A549 (cell line): Measurements from ENCODE around the gene SETD3. TPM values are rescaled to one million over a fixed set of nuclear protein-coding genes. Genes with fewer than 3 reads are reported as not detected.

ENCODE experiments used
- ATAC-seq, 2 experiments: fragments of 200-7000 bp in 1 of 2; fragments of >200 bp in 1 of 2; cut with Nextera tagmentation in 1 of 2; cut with Tn5 transposase in 1 of 2; 3 replicates each; pipeline versions ENCODE4 v1.8.0 to v1.9.1; 2018 to 2020; ENCODE audit warnings: mild to moderate bottlenecking in 1 of 2, moderate library complexity in 1 of 2
- CTCF ChIA-PET: fragments of 300-600 bp; sonication (Branson Sonifier 250); formaldehyde crosslinking; extraction: SDS; loops from one replicate; lab custom pipeline; 2021; ENCODE audit warnings: antibody characterized with exemption, inconsistent platforms; lab: Yijun Ruan, JAX
- POLR2A ChIA-PET: fragments of 350-600 bp; formaldehyde crosslinking; extraction: SDS; loops from one replicate; lab custom pipeline; 2021; ENCODE audit warnings: antibody characterized with exemption, inconsistent platforms; lab: Yijun Ruan, JAX
- DNase-seq, 2 experiments: peaks; one replicate each; pipeline versions ENCODE4 v3.0.0 to v3.0.0-alpha.2; 2011 to 2016; ENCODE audit warnings: low read depth in 1 of 2, low spot score in 1 of 2
- FAIRE-seq: peaks from 2 replicates; lab custom pipeline; 2011; peaks lifted over from hg19 to GRCh38; lab: Jason Lieb, UNC
- H3K27ac ChIP-seq, 2 experiments: fragments of >200 bp; sonication (Bioruptor Twin); formaldehyde crosslinking; 3 replicates each; pipeline ENCODE4 v1.5.1; 2016 to 2017
- H3K4me1 ChIP-seq: fragments of >200 bp; sonication (Bioruptor Twin); formaldehyde crosslinking; 3 replicates; pipeline ENCODE4 v1.6.1; 2016
- H3K4me2 ChIP-seq: fragments of >200 bp; sonication (Bioruptor Twin); formaldehyde crosslinking; 3 replicates; pipeline ENCODE4 v1.6.1; 2016
- H3K4me3 ChIP-seq: fragments of >200 bp; sonication (Bioruptor Twin); formaldehyde crosslinking; 3 replicates; pipeline ENCODE4 v1.5.1; 2016
- H3K9me3 ChIP-seq: fragments of >200 bp; sonication (Bioruptor Twin); formaldehyde crosslinking; 3 replicates; pipeline ENCODE4 v1.6.1; 2016
- CHD2 ChIP-seq: fragments of 150-350 bp; IDR thresholded peaks from 2 replicates; pipeline ENCODE4 v1.6.1; 2014; ENCODE audit warnings: low read length; ENCODE audit not compliant: partially characterized antibody
- EHF ChIP-seq: fragments of 250-450 bp; sonication (Bioruptor Pico); IDR thresholded peaks from 2 replicates; pipeline ENCODE4 v1.5.0; 2020; ENCODE audit warnings: mild to moderate bottlenecking
- FOSL2 ChIP-seq, 2 experiments: fragments of 450-650 bp in 1 of 2; fragments of >200 bp in 1 of 2; sonication (Bioruptor Twin) in 1 of 2; formaldehyde crosslinking; IDR thresholded peaks; 2 replicates each; pipeline versions ENCODE4 v1.5.0 to v1.6.1; 2016 to 2020; ENCODE audit warnings: mild to moderate bottlenecking in 1 of 2, moderate library complexity in 1 of 2
- GATA3 ChIP-seq: IDR thresholded peaks from 2 replicates; pipeline ENCODE4 v1.6.1; 2012; ENCODE audit warnings: borderline replicate concordance
- HMGXB4 ChIP-seq: fragments of 250-450 bp; sonication (Bioruptor Pico); IDR thresholded peaks from 2 replicates; pipeline ENCODE4 v1.5.0; 2021; ENCODE audit warnings: mild to moderate bottlenecking, moderate library complexity, borderline replicate concordance
- JUNB ChIP-seq: fragments of >200 bp; sonication (Bioruptor Twin); formaldehyde crosslinking; IDR thresholded peaks from 2 replicates; pipeline ENCODE4 v1.6.1; 2016
- MAZ ChIP-seq: fragments of 150-350 bp; IDR thresholded peaks from 2 replicates; pipeline ENCODE4 v1.6.1; 2014; ENCODE audit warnings: antibody characterized with exemption, low read depth, low read length, borderline replicate concordance
- PBX3 ChIP-seq: IDR thresholded peaks from 2 replicates; pipeline ENCODE4 v1.6.1; 2012
- REST ChIP-seq: fragments of 200-600 bp; sonication (generic); IDR thresholded peaks from 2 replicates; pipeline ENCODE4 v1.6.1; 2016; ENCODE audit warnings: antibody characterized with exemption, mild to moderate bottlenecking, moderate library complexity
- RFX5 ChIP-seq: fragments of 450-650 bp; IDR thresholded peaks from 2 replicates; pipeline ENCODE4 v1.7.1; 2014; ENCODE audit warnings: antibody characterized with exemption, mild to moderate bottlenecking, moderate library complexity
- SREBF2 ChIP-seq: fragments of 450-650 bp; IDR thresholded peaks from 2 replicates; pipeline ENCODE4 v1.6.1; 2014; ENCODE audit warnings: mild to moderate bottlenecking, moderate library complexity
- TP53 ChIP-seq: fragments of 250-450 bp; sonication (Bioruptor Pico); IDR thresholded peaks from 2 replicates; pipeline ENCODE4 v1.5.0; 2021; ENCODE audit warnings: mild to moderate bottlenecking, moderate library complexity
- ZC3H11A ChIP-seq: fragments of 450-650 bp; IDR thresholded peaks from 2 replicates; pipeline ENCODE4 v1.6.1; 2014; ENCODE audit warnings: antibody characterized with exemption, mild to moderate bottlenecking
- WGBS: methylation state at CpG from one replicate; pipeline ENCODE4 v1.1.6; 2017; ENCODE audit errors: missing lambda C conversion rate; 5-methylcytosine and 5-hydroxymethylcytosine counted together
- polyA plus RNA-seq, 4 experiments: library from polyadenylated mRNA; depleted of rRNA in 3 of 4; stranded (reverse); fragments of >200 nt; fragmentation: RNase III in 1 of 4; extraction: RNeasy Plus Mini Kit Qiagen cat#74134 plus additional on column Dnase treatment in 1 of 4; gene quantifications; 2 replicates in 3 of 4; 3 replicates in 1 of 4; pipeline ENCODE4 v1.2.3, GENCODE V29; 2011 to 2017
- TF ChIP-seq, protein P1 (sequence below): fragments of >200 bp; sonication (Bioruptor Twin); formaldehyde crosslinking; IDR thresholded peaks from 2 replicates; pipeline ENCODE4 v1.6.1; 2016
- TF ChIP-seq, protein P2 (sequence below): fragments of 150-350 bp; IDR thresholded peaks from 2 replicates; pipeline ENCODE4 v1.6.1; 2014; ENCODE audit warnings: low read depth, mild to moderate bottlenecking, low read length

The SETD3 gene
- polyA plus RNA-seq, 2 of the 4 experiments (the other 2 are of a cell fraction) = 43.1 to 59.7 TPM

GRCh38 chr14:99359906-99360305 lies 120.8 kb downstream of the SETD3 start:
- WGBS = 83% methylated on average over 5 of the region's 5 CpGs
- ChIA-PET CTCF (no interaction called here), POLR2A (no interaction called here)
- Histone ChIP-seq H3K9me3 (no peaks in the 10 kb centered on the region), H3K4me3 (no peak overlapping the region), H3K4me1 (no peaks in the 10 kb centered on the region), H3K27ac (no peak overlapping the region)
- ATAC-seq = no peak
- FAIRE-seq = no peak
- DNase-seq = no peak
- TF ChIP-seq, protein P1, sequence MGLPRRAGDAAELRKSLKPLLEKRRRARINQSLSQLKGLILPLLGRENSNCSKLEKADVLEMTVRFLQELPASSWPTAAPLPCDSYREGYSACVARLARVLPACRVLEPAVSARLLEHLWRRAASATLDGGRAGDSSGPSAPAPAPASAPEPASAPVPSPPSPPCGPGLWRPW = no peak
- TF ChIP-seq RFX5 (no peak), JUNB (no peak), TP53 (no peak), MAZ (no peak), EHF (CRISPR knock-in tag) (no peak), ZC3H11A (no peak)
- TF ChIP-seq, protein P2, sequence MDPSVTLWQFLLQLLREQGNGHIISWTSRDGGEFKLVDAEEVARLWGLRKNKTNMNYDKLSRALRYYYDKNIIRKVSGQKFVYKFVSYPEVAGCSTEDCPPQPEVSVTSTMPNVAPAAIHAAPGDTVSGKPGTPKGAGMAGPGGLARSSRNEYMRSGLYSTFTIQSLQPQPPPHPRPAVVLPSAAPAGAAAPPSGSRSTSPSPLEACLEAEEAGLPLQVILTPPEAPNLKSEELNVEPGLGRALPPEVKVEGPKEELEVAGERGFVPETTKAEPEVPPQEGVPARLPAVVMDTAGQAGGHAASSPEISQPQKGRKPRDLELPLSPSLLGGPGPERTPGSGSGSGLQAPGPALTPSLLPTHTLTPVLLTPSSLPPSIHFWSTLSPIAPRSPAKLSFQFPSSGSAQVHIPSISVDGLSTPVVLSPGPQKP = no peak
- TF ChIP-seq, all 56 proteins: peak for 0
- H3K4me2 ChIP-seq = no peak overlapping the region

DNA sequence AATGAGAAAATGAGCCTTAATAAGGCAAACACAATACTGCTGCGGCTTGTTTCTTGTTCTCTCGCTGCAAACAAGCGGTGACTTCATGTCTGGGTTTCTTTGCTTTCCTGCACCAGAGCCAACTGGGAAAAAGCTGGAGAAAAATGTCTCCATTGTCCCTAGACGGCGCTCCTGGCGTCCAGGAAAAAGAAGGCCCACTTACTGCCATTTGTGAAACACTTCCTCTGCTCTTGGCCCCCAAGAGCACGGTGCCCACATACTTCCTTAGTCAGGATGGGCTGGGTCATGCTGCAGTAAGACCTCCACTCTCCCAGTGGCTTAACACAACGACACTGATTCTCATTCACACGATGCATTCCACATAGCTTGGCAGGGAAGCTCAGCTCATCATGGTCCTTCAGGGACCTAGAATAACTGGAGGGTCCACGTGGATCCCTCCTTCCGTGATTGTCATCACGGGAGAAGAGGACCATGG lies 122.7 kb downstream of the SETD3 start:
- no peak overlapping the region for H3K4me3 ChIP-seq
- ATAC-seq = no peak
- H3K4me2 ChIP-seq = no peak overlapping the region
- CTCF ChIA-PET = interaction anchor here (0.6 to 4.5 kb wide), 5 partner anchors 12 to 58 kb away, joined by 3 to 24 read pairs (median 3); no protein-coding TSS in a partner anchor
- POLR2A ChIA-PET = no interaction called here
- TF ChIP-seq FOSL2 (IDR thresholded peaks at IDR 0.05) = no peak
- TF ChIP-seq FOSL2 (CRISPR knock-in tag; IDR thresholded peaks at IDR 0.05) = no peak
- no peak for TF ChIP-seq ZC3H11A
- TF ChIP-seq, all 56 proteins: peak for 0
- Histone ChIP-seq H3K27ac (no peak overlapping the region), H3K9me3 (no peaks in the 10 kb centered on the region), H3K4me1 (no peaks in the 10 kb centered on the region)
- FAIRE-seq (no peak), DNase-seq (no peak)
- 62% methylated on average over 12 of the region's 12 CpGs for WGBS

- DNase-seq = no peak
- no peak for FAIRE-seq
- TF ChIP-seq PBX3 (no peak), SREBF2 (no peak), HMGXB4 (CRISPR knock-in tag) (no peak), GATA3 (no peak), CHD2 (no peak), REST (no peak)
- POLR2A ChIA-PET = no interaction called here
- Histone ChIP-seq H3K4me3 (no peak overlapping the region), H3K4me1 (no peaks in the 10 kb centered on the region), H3K9me3 (no peaks in the 10 kb centered on the region), H3K27ac (no peak overlapping the region), H3K4me2 (no peak overlapping the region)
- CTCF ChIA-PET = interaction anchor here (1.3 to 4.5 kb wide), 5 partner anchors 32 to 58 kb away, joined by 3 to 24 read pairs (median 5); no protein-coding TSS in a partner anchor
- 62% methylated on average over 15 of the region's 15 CpGs for WGBS
- ATAC-seq = no peak
These were observed 123.3 kb downstream of the SETD3 start for GRCh38 chr14:99357151-99357915.
